GM19023 (cell line): Measurements from ENCODE around the gene FBXW2.

Source experiments
- ATAC-seq: cut with Tn5 transposase; IDR thresholded peaks from one replicate; pipeline ENCODE4 v1.9.1; 2021; ENCODE audit warnings: mild to moderate bottlenecking, moderate library complexity; ENCODE audit not compliant: unreplicated experiment

Gene FBXW2

DNA sequence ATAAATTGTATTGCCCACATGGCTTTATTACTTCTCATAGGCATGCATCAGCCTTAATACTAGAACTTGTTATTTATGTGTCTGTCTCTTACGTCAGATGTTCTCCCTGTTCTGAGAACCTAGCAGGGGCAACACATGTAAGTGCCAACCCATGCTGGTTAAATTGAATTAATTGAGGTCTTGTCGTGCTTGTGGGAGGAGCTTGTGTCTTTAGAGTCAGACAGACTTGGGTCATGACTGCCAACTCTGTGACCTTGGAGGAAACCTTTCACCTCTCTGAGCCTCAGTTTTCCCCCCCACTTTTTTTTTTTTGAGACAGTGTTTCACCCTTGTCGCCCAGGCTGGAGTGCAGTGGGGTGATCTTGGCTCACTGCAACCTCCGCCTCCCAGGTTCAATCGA lies 76.7 kb downstream of the FBXW2 start:
- no peak for ATAC-seq

- no peak for ATAC-seq
These were observed 77.8 kb downstream of the FBXW2 start for GRCh38 chr9:120715389-120715924.

- peak; percentile 27 for ATAC-seq
These were observed 78.3 kb downstream of the FBXW2 start for GRCh38 chr9:120714846-120715388.

- ATAC-seq, result peak; percentile 97
These were observed 78.9 kb downstream of the FBXW2 start, which contains the start of gene MEGF9 for GRCh38 chr9:120714088-120714845. Gene MEGF9 (minus strand): TSS chr9:120714470. CDS start chr9:120714358, 112 bp downstream.

GRCh38 chr9:120713257-120714087 lies 79.7 kb downstream of the FBXW2 start:
- no peak for ATAC-seq

GRCh38 chr9:120712539-120713031 lies 80.6 kb downstream of the FBXW2 start:
- no peak for ATAC-seq

DNA sequence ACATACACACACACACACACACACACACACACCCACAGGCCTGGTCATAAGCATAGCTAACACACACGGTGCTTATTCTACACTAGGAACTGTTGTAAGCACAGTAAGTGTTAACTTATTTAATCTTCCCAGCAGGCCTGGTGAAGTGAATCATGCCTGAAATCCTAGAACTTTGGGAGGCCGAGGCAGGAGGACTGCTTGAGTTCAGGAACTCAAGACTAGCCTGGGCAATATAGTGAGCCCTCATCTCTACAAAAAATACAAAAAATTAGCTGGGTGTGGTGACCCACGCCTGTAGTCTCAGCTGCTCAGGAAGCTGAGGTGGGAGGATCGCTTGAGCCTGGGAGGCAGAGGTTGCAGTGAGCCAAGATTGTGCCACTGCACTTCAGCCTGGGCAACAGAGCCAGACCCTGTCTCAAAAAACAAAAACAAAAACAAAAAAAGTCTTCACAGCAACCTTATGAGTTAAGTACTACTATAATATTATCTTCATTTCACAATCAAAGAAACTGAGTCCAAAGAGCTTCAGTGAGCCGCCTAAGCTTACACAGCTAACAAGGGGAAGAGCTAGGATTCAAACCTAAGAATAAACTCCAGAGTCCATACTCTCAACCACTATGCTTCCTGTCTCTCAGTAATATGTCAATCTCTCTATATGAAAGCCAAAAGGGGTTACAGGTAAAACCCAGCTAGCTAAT lies 81.2 kb downstream of the FBXW2 start:
- no peak for ATAC-seq

DNA sequence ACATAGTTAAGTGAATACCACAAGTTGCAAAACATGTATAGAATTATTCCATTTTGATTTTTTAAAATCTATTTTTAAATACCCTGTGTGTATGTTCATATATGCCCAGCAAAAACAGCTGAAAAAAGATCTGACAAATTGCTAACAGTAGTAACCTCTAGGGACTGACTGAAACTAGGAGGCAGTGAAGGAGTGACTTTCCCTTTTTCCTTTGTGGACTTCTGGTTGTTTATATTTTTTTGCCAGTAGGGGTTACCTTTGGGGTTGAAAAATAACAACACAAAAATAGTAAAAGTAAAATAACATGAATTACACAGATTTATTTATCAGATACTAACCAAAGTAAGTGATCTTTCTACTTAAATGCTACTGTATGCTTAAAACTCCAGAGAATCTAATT lies 81.9 kb downstream of the FBXW2 start:
- ATAC-seq, result no peak

GRCh38 chr9:120710110-120710981 lies 82.9 kb downstream of the FBXW2 start:
- ATAC-seq, result no peak

DNA sequence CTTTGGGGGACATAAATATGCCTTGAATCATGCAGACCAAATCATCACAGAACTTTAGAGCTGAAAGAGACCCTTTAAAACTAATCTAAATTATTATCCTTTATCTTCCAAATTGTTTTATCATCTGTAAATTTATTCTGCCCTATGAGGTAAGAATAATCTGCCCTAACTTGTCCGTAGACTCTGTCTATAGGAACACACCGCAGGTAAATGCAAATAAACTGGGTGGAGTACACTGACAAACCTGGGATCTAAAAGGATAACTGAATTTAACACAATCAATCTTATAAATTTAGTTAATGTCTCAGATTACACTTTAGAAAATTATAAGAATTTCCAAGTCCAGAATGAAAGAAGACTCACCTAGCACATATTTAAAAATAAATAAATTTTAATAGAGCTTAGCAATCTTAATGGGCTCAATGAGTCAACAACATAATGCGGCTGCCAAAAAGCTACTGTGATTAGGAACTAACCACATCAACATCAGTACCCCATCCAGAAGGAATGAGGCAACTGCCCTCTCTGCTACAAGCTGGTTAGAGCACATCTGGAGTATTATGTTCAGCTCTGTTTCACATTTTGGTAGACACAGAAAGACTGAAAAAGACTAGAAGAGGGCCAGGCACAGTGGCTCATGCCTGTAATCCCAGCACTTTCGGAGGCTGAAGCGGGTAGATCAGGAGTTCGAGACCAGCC lies 84.5 kb downstream of the FBXW2 start:
- no peak for ATAC-seq

GRCh38 chr9:120707170-120707569 lies 86.0 kb downstream of the FBXW2 start:
- no peak for ATAC-seq
